GM10266 (cell line): ENCODE data around the gene SNX8.

ENCODE experiments used
- DNase-seq: peaks from one replicate; pipeline ENCODE4 v3.0.0; 2012; ENCODE audit errors: extremely low spot score
- CTCF ChIP-seq: IDR thresholded peaks from 2 replicates; pipeline ENCODE4 v1.5.1; 2012; ENCODE audit warnings: mild to moderate bottlenecking, low read depth; ENCODE audit not compliant: control insufficient read depth, insufficient read depth; ENCODE audit errors: missing control alignments

The SNX8 gene

GRCh38 chr7:2261611-2262010 lies 52.6 kb downstream of the SNX8 start:
- DNase-seq, result peak; percentile 70
- TF ChIP-seq CTCF, result no peak

DNA sequence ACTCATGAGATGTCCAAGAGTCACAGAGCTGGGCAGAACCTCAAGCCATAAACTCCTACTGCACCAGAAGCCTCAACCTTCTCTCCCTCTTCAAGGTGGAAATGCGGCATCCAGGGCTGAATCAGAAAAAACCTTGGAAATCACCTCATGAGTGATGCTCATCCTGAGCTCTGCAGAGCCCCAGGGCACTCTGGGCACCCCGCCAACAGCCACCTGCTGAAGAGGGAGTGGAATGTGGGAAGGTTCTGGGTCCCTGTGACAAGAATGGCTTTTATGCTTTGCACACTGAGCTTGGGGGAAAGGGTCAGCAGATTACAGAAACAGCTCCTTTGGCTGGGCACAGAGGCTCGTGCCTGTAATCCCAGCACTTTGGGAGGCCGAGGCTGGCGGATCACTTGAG lies 53.4 kb downstream of the SNX8 start:
- TF ChIP-seq CTCF, result no peak
- no peak for DNase-seq

DNA sequence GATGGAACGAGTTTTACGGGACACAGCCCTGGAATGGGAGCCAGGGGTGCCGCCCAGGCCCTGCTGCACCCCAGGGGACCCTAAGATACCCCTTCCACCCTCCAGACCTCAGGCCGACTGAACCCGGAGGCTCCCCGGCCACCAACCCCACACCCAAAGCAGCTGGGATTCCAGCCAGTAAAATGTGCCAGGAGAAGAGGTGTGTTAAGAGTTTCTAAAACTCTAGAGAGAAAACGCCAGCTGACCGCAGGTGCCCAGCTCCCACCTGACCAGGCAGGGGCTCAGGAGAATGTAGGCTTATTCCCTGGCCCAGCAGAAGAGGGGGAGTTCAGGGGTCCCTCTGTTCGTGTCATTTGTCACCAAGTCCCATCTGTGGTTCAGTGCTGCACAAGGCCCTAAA lies 54.8 kb downstream of the SNX8 start:
- TF ChIP-seq CTCF, result no peak
- no peak for DNase-seq

DNA sequence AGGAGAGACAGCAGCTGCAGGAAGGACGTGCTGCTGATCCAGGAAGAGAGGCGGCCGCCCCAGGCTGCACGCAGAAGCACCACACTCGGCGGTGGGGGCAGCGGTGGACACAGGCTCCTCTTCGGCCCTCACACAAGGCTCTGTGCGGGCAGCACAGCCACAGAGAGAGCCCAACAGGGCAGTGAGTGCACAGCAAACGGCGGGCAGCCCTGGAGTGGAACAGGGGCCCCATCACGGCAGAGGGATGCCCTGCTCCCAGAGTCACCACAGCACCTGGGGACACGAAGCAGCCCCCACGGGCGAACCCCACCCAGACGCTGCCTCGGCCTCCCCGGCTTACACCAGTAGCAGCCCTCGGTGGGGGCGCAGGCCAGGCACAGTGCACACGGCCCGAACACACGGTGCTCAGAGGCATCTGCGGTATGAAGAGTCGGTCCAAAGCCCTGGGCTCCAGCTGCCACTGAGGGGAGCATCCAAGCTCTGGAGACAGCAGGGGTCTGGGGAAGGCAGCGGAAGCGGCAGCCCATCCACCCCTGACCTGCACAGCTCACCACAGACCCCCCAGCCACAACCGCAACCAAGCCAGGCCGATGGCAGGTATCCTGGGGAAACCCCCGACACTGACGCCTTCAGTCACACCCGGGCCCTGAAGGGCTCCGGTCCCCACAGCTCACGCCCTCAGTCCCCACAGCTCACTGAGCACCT lies 55.4 kb downstream of the SNX8 start:
- no peak for TF ChIP-seq CTCF
- DNase-seq, result peak; percentile 86

DNA sequence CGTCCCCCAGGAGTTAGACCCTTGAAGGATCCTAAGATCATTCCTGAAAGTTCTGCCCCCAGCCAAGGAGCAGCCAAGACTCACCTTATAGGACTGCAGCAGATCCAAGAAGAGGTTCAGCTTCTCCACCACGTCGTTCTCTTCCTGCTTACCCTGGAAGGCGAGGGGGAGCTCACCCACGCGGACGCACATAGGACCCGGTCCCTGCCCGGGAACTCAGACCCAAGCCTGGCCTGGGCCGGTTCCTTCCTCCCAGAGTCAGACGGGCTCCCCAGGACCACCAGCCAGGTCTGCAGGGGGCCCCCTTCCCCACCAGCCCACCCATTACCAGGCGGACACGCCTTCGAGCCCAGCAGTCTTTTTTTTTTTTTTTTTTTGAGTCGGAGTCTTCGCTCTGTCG lies 56.6 kb downstream of the SNX8 start:
- TF ChIP-seq CTCF, result no peak
- DNase-seq, result no peak

DNA sequence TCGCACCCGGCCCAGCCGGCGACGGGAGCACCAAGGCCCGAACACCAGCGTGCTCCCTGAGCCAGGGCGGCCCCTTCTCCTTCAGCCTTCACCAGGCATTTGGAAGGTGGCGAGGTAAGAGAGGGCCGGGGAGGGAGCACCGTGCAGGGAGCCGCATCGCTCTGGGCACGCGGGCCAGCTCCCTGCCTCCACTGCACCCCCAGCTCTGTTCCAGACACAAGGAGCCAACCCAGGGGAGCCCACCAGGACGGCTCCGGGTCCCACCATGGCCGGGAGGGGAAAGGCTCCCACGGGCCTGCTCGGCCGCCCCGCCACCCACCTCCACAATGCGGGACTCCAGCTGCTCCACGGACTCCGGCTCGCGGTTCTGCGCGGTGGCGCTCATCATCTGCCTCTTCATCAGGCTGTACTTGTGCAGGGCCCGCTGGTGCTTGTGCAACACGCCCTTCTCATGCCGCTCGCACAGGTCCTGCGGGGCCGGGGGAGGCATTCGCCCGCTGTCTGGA lies 57.1 kb downstream of the SNX8 start:
- TF ChIP-seq CTCF, result no peak

DNA sequence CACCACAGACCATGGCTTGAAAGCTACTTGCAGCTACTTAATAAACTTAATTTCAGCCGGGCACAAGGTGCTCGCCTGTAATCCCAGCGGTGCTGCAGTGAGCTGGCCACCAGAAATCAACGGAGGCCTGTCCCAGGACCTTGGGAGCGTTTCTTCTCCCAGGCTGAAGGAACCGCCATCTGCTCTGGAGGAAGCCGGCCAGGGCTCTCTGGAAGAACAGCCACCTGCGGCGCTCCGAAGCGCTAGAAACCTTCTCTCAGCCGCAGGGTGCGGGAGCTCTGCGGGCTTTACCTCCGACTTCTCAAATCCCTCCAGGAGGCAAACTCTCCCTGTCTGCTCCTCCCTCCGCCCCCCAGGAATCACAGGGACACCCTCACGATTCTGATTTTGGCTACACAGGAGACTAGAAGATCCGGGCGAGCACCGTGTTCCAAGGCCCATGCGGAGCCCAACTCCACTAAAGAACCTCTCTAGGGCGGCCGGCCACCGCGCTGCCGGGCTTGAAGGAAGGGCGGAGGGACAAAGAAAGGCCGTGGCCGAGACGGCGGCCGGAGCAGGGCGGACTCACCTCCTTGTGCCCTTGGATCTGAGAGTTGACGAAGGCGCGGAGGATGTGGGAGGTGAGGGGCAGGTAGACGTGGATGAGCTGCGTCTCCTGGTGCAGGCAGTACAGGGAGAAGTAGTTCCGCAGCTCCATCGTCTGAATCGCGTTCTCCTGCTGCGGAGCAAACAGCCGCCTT lies 57.8 kb downstream of the SNX8 start:
- DNase-seq, result no peak
- no peak for TF ChIP-seq CTCF

More for the DNA sequence above, 57.1 kb downstream of the SNX8 start:
- DNase-seq, result no peak
